KBM-7 (cell line): Measurements from ENCODE around the gene TXNRD2.

Source experiments
- DNase-seq: peaks from one replicate; pipeline ENCODE4 v3.0.0-alpha.2; 2015
- in situ Hi-C: fragments of 300-500 bp; cut with MboI; formaldehyde crosslinking; loops from 2 replicates; pipeline ENCODE4 v1.14.3; 2020; ENCODE audit warnings: low sequenced_read_pairs, low pct_unique_long_range_greater_than_20kb, mixed read lengths

Gene TXNRD2

DNA sequence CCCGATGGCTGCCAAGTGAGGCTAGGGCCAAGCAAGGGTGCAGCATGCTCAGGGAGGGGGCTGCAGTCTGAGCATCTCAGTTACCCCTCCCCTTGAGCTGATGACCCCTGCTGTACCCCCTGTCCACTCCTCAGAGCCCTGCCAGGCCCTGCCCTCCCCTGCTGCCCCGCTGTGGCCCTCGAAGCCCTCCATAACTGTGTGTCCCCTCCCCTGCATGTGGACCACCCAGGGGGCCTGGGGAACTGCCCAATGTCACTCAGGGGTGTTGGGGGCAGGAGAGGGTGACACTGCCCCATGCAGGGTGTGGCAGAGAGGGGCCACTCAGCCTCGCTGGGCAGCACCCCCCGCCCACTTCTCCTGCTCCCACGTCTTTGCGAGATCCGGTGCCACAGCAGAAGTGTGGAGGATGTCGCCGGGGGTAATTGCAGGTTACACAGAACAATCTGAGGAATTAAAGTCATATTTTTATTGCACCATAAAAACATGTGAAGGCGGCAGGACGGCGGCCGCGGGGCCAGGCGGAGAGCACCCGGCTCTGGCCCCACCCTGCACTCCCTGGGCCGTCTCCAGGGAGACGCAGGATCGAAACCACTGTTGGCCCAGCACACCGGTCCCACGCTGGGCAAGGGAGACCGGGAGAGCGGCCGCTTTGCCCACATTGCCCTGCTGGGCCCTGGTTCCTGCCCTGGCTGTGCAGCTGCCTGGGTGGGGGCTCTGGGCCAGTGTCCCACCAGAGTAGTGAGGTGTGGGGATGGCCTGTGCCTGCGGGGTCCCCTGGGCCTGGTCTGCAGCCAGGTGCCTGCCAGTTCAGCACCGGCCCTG lies 68.3 kb downstream of the TXNRD2 start:
- DNase-seq, result no peak
- in situ Hi-C loops, result no loop called here

DNA sequence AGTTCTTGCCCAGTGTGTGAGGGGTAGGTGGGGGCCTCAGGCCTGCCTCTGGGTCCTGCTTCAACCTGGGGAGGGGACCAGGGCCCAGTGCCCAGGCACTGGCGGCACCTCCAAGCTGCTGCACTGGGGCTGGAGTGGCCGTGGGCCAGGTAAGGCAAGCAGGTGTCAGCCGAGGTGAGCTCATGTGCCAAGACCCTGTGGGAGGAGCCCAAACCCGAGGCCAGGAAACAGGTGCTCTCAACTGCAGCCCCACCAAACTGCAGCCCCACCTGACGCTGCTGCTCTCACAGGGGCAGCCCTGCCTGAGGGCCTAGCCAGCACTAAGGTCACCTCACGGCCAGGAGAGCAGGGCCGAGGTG lies 68.9 kb downstream of the TXNRD2 start:
- in situ Hi-C loops, result no loop called here
- no peak for DNase-seq

DNA sequence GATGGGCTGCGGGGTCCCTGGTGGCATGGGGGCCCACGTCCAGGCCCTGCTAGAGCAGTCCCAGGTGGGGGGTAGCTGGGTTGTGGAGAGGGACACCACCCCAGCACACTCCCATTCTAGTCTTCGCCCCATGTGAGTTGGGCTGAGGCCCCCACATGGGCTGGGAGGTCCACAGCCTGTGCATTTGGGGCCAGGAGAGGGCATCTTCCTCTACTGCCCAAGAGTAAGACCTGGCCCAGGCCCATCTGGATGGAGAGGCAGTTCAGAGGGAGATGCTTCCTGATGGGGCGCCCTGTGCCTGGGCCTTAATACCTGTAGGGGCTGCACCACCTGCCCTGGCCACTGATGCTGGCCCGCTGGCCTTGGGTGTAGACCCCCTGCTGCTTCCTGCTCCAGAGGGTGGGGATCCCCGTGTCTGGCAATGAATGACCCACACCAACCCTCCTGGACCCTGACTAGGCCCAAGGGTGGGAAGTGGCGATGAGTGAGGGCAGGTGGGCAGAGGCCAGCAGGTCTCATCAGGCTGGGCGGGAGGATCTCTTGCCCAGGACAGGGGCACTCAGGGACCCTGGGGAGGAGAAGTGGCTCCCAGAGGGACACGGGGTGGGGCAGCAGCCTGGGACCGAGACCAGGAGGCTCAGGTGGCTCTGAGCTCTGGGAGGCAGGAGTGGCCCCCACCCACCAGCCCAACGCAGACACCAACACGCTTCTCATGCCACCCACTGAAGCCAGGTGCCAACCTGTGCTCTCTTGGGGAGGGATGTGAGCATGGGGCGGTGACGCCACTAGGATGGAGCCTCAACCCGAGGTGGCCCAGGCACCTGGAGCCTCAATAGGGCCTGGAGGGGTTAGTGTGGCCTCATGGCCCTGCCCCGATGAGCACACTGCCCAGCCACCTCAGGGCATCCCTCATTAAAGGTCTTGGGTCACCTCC lies 69.5 kb downstream of the TXNRD2 start:
- DNase-seq, result no peak
- in situ Hi-C loops, result no loop called here

DNA sequence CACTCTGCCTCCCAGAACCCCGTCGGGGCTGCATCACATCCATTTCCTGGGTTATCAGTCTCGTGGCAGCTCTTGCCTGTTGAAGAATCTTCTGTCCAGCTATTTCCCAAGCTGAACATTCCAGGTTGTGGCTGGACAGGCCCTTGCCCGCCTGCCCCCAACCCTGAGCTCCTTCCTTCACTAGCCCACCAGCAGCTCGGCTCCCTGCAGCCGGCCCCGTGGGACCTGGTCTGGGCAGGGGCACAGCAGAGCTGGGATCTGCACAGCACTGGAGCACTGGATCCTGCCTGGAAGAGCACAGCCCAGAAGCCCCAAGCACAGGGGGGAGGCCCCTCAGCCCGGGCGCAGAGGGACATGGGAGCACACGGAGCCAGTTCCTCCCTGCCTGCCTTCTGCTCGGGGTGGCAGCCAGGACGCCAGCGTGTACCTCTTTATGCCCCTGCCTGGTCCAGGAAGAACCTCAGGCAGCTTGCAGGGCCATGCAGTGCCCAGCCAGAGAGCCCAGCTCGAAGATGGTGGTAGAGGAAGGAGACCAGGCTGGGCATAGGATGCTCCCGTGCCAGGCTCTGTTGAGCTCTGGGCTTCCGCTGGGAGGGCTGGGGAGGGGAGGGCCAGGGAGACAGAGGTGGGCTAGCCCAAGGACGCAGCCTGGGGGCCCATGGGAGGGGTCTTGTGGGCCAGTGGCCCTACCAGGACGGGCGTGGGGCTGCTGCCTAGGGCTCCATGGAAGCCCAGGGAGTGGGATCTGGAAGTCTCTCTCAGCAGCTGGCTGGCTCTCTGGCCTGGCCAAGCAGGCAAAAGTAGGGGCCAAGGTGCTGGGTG lies 70.4 kb downstream of the TXNRD2 start:
- in situ Hi-C loops, result no loop called here
- no peak for DNase-seq

DNA sequence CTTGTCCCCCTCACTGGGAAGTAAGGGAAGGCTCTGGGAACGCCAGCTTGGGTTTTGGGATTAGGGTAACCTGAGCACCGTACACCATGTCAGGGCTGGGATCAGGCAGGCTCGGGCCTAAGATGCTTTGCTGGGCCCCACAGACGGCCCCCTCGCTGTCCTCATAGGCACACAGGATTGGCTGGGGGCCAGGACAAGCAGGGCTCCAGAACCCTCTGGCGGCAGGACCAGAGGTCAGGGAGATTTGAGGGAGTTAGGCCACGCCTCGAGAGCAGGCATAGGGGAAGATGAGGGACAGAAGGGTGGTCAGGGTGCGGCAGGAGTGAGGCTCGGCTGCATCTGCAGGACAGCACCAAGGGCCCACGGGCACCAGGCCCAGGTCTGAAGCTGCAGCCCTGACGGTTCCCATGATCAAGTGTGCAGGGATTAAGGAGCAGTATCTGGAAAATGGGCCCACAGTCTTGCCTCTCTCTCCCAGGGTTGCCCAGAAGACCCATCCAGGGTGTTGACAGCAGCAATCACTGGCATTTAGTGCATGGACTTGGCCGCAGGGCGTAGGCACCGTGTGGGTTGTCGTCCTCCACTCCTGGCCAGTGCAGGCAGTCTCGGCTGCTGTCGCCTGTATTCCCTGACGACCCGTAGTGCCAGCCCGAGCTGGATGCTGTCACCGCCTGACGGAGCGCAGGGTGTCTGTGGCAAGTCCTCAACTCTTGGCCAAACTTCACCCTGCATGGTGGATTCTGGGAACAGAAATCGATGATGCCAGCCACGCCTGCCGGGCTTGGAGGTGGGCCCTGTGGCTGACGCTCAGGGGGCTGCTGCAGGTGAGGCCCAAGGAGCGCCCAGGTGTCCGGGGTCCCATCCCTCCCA lies 71.2 kb downstream of the TXNRD2 start:
- in situ Hi-C loops, result no loop called here
- no peak for DNase-seq

DNA sequence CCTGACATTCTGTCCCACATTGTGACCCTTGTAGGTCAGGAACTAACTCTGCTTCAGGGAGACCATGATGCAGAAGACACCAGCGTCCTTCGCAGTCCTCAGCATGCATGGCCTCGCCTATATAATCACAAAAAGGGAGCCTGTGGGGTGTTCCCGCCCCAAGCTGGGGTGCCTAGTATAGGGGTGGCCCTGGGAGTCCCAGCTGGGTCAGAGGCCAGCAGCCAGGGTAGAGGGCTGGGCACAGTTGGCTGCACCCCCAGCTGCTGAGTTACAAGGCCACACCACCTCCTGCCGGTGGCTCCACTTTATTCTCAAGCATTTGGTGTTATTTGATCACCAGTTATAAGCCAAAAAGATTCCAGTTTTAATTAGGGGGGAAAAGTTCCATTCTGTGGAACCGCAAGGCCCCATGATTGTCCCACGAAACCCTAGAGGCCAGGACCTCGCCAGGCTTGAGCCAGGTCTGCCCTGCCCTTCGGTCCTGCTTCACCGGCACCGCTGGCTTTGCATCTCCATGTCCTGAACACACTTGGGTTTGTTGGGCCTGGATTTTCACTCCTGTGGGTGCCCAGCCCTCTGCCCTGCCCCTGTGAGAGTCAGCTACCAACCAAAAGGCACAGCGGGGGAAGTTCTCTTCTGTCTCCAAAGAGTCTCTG lies 72.0 kb downstream of the TXNRD2 start:
- in situ Hi-C loops, result no loop called here
- no peak for DNase-seq

DNA sequence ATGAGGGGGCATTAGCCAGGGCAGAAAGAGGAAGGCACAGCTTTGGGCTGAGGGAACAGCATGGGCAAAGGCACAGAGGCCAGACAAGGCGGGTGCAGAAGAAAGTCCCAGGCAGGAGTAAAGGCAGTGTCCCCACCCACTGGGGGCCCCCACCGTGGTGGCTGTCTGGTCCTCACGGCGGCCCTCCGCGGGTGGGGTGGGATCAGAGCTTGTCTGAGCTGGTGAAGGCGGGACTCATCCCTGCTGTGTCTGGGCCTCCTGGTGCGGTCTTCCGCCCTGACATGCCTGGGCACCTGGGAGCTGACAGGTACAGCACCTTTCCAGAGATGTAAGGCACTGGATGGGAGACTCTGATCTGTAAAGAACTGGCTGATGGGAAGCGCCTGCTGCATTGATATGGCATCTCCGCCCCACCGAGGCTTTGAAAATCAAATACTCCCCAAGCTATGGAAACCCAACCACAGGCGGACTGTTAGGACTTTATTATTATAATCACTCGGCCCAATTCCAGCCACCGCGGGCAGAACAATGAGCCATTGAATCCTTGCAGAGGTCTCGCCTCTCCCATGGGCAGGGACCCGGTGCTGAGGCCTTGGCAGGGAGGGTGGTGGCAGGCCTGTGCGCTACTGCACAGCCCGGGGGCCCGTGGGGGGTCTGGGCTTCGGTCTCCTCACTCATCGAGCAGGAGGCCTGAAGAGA lies 72.7 kb downstream of the TXNRD2 start:
- in situ Hi-C loops, result no loop called here
- no peak for DNase-seq

DNA sequence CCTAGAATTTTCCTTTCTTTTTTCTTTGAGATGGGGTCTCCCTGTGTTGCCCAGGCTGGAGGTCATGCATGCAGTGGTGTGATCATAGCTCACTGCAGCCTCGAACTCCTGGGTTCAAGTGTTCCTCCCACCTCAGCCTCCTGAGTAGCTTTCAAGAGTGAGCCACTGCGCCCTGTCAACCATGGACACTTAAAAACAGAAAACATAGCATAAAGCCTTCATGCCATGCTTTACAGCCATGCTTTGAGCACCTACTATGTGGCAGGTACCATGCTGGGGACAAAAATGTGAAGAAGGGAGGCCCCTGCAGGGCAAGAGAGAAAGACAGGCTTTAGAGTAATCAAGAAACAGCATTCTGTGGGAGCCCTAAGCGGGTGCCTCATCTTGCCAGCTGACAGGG lies 73.3 kb downstream of the TXNRD2 start:
- in situ Hi-C loops, result no loop called here

DNA sequence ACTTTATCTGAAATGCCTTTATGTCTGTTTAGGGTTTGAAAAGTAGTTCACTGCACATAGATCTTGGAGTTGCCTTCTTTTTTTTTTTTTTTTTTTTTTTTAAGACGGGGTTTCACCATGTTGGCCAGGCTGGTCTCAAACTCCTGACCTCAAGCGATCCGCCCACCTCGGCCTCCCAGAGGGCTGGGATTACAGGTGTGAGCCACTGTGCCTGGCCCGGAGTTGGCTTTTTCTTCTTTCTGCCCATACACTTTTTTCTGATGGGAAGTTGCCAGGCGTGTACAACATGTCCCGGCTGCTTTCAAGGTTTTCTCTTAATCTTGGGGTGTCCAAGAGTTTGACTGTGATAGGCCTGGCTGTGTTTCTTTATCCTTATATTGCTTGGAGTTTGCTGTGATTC lies 74.0 kb downstream of the TXNRD2 start:
- in situ Hi-C loops, result no loop called here
- no peak for DNase-seq

More for the DNA sequence above, 73.3 kb downstream of the TXNRD2 start:
- no peak for DNase-seq

GRCh38 chr22:19866665-19867009 lies 75.0 kb downstream of the TXNRD2 start:
- DNase-seq, result no peak
- in situ Hi-C loops, result no loop called here

DNA sequence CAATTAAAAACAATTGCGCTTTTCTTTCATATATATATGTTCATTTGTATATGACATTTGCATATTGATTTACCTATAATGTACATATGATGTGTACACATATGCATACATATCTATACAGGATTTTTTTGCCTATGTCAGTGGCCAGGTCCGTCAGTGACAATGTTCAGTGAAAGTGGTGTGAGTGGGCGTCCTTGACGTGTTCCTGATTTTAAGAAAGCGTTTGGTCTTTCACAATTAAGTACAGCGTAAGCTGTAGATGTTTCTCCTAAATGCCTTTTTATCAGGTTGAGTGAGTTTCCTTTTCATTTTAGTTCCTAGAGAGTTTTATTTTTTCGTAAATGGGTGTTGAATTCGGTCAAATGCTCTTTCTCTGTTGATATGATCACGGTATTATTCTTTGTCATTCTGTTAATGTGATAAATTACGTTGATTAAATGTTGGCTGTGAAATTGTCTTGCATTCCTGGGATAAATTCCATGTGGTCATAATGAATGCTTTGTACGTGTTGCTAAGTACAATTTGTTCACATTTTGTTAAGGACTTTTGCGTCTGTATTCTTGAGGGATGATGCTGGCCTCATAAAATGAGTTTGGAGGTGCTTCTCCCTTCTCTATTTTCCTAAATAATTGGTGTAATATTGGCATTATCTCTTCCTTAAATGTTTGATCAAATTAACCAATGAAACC lies 76.3 kb downstream of the TXNRD2 start:
- in situ Hi-C loops, result no loop called here
- no peak for DNase-seq

- in situ Hi-C loops, result no loop called here
- no peak for DNase-seq
Observed at GRCh38 chr22:19864538-19865106, 77.0 kb downstream of the TXNRD2 start.

GRCh38 chr22:19863571-19863970 lies 78.0 kb downstream of the TXNRD2 start:
- no peak for DNase-seq
- in situ Hi-C loops, result no loop called here

DNA sequence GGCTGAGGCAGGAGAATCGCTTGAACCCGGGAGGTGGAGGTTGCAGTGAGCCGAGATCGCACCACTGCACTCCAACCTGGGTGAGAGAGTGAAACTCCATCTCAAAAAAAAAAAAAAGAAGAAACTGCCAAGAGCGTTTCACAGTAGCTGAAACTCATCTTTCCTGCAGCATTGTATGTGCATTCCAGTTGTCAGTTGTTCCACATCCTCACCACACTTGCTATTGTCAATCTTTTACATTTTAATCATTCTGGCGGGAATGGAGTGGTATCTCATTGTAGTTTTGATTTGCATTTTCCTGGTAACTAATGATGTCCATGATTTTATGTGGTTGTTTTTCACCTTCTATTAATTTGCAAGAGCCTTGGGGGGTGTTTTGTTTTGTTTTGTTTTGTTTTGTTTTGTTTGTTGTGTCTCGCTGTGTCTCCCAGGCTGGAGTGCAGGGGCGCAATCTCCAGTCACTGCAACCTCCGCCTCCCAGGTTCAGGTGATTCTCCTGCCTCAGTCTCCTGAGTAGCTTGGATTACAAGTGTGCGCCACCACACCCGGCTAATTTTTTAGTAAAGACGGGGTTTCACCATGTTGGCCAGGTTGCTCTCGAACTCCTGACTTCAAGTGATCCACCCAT lies 78.9 kb downstream of the TXNRD2 start:
- in situ Hi-C loops, result no loop called here
- DNase-seq, result no peak

DNA sequence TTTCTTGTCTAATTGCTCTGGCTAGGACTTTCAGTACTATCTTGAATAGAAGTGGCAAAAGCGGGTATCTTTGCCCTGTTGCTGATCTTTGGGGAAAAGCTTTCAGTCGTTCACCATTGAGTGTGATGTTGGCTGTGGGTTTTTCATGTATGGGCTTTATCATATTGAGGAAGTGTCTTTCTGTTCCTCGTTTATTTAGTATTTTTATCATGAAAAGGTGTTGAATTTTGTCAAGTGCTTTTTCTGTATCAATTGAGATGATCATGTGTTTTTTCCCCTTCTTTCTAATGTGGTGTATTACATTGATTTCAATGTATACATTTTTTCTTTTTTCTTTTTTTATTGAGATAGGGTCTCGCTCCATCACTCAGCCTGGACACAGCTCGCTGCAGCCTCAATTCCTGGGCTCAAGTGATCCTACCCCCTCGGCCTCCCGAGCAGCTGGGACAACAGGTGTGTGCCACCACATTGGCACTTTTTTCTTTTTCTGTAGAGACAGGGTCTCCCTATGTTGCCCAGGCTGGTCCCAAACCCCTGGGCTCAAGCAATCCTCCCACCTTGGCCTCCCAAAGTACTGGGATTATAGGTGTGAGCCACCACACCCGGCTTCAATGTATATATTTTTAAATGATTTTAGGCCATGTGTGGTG lies 81.6 kb downstream of the TXNRD2 start:
- in situ Hi-C loops, result no loop called here
- no peak for DNase-seq

DNA sequence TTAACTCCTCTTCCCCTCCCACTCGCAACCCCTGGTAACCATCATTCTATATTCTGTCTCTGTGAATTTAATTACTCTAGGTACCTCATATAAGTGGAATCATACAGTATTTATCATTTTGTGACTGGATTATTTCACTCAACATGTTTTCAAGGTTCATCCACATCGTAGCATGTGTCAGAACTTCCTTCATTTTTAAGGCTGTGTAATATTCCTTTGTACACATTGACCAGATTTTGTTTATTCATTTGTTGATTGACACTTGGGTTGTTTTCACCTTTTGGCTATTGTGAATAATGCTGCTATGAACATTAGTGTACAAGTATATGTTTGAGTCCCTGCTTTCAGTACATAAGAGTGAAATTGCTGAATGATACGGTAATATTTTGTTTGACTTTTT lies 84.2 kb downstream of the TXNRD2 start:
- DNase-seq, result no peak
- in situ Hi-C loops, result no loop called here
